ENCODE measurements around the gene AZU1. TPM values are rescaled to one million over a fixed set of nuclear protein-coding genes. Genes with fewer than 3 reads are reported as not detected.

The AZU1 gene
- total RNA-seq, 2 donors from 2014 or later: 2.5 to 3.7 TPM

DNA sequence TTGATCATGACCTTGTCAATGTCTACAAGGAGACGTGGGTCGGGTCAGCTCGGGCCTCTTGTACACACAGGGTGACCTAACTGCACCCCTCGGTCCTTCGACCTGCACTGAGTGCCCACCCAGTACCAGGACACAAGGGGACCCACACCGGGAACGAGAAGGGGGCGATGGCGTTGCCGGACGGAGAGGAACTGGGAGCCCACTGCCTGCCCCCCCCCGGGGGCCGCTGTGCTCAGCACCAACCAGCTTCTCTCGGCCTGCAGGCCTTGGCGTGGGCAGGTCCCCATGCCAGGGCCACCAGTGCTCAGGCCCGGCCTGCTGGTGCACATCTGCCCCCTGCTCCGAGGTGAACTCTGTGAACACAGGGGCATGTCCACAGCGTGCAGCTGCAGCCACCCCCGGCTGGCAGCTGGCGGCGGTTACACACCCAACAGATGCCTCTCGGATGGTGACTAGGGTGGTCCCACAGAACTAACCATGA is 46.0 kb downstream of the AZU1 start:
- no peaks in the 10 kb centered on the region for H3K4me1 ChIP-seq (ENCODE audit: control insufficient read depth, insufficient read depth, low read length)
- no peaks in the 10 kb centered on the region for H3K9me3 ChIP-seq (ENCODE audit: control insufficient read depth, low read length)
- 95 to 99% methylated on average over 8 to 22 of the region's 22 CpGs for WGBS, 2 experiments (ENCODE audit: insufficient coverage in 1 of 2, insufficient read length in 1 of 2)
- no peak overlapping the region for H3K4me3 Mint-ChIP-seq
- H3K36me3 Mint-ChIP-seq (ENCODE audit: low read depth): peaks cover 36% of the 10 kb centered on the region
- H3K27me3 Mint-ChIP-seq (ENCODE audit: insufficient read depth): no peaks in the 10 kb centered on the region
- no peak overlapping the region for H3K4me3 ChIP-seq (ENCODE audit: low read length)
- no peak for DNase-seq
- peaks cover 5% of the 10 kb centered on the region for H3K9me3 Mint-ChIP-seq
- TF ChIP-seq, protein P1, sequence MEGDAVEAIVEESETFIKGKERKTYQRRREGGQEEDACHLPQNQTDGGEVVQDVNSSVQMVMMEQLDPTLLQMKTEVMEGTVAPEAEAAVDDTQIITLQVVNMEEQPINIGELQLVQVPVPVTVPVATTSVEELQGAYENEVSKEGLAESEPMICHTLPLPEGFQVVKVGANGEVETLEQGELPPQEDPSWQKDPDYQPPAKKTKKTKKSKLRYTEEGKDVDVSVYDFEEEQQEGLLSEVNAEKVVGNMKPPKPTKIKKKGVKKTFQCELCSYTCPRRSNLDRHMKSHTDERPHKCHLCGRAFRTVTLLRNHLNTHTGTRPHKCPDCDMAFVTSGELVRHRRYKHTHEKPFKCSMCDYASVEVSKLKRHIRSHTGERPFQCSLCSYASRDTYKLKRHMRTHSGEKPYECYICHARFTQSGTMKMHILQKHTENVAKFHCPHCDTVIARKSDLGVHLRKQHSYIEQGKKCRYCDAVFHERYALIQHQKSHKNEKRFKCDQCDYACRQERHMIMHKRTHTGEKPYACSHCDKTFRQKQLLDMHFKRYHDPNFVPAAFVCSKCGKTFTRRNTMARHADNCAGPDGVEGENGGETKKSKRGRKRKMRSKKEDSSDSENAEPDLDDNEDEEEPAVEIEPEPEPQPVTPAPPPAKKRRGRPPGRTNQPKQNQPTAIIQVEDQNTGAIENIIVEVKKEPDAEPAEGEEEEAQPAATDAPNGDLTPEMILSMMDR (conservative IDR thresholded peaks at IDR 0.05): no peak
- no peak overlapping the region for H3K27ac Mint-ChIP-seq
- H3K36me3 ChIP-seq (ENCODE audit: control insufficient read depth, insufficient read depth, low read length): peaks cover 22% of the 10 kb centered on the region
- H3K27me3 ChIP-seq (ENCODE audit: control insufficient read depth, insufficient read depth, low read length, poor library complexity, severe bottlenecking): no peaks in the 10 kb centered on the region
- H3K27ac ChIP-seq (ENCODE audit: low read depth, low read length): no peak overlapping the region
- no peaks in the 10 kb centered on the region for H3K4me1 Mint-ChIP-seq
- H3K9ac ChIP-seq (ENCODE audit: extremely low read depth, low read length, poor library complexity, severe bottlenecking): no peak overlapping the region

DNA sequence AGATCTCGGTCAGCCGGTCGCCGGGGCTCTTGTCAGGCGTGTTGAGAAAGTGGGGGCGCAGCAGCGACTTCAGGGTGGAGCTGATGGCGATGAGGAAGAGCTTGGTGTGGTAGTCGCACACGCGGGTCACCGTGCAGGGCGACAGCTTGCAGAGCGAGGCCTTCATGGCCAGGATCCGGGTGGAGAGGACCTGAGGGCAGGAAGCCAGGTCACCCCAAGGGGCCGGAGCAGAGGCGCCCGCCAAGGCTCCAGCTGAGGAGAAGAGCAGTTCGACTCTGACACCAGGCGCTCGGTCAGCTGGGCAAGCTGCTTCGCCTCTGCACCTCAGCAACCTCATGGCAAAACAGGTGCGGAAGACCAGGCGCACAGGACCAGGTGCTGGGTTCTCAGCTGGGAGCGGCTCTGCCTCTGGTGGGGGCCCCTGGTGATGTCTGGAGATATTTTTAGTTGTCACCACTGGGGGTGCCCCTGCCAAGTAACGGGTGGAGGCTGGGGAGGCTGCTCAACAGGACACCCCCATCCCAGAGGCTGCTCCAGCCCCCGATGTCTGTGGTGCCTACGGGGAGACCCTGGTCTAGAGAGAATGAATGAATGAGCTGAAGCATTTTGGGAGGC is 47.7 kb downstream of the AZU1 start:
- Histone ChIP-seq H3K9me3 (ENCODE audit: control insufficient read depth, low read length) (no peaks in the 10 kb centered on the region), H3K4me3 (ENCODE audit: low read length) (no peak overlapping the region), H3K27ac (ENCODE audit: low read depth, low read length) (no peak overlapping the region), H3K9ac (ENCODE audit: extremely low read depth, low read length, poor library complexity, severe bottlenecking) (no peak overlapping the region), H3K27me3 (ENCODE audit: control insufficient read depth, insufficient read depth, low read length, poor library complexity, severe bottlenecking) (no peaks in the 10 kb centered on the region), H3K36me3 (ENCODE audit: control insufficient read depth, insufficient read depth, low read length) (peaks cover 17% of the 10 kb centered on the region), H3K4me1 (ENCODE audit: control insufficient read depth, insufficient read depth, low read length) (no peaks in the 10 kb centered on the region)
- TF ChIP-seq, protein P1 (conservative IDR thresholded peaks at IDR 0.05): no peak
- Mint-ChIP-seq H3K36me3 (ENCODE audit: low read depth) (peaks cover 27% of the 10 kb centered on the region), H3K27me3 (ENCODE audit: insufficient read depth) (no peaks in the 10 kb centered on the region), H3K27ac (no peak overlapping the region), H3K9me3 (peaks cover 5% of the 10 kb centered on the region), H3K4me3 (no peak overlapping the region), H3K4me1 (no peaks in the 10 kb centered on the region)
- DNase-seq: peak; percentile 40
- WGBS, 2 experiments (ENCODE audit: insufficient coverage in 1 of 2, insufficient read length in 1 of 2): 97 to 98% methylated on average over 19 to 28 of the region's 28 CpGs

DNA sequence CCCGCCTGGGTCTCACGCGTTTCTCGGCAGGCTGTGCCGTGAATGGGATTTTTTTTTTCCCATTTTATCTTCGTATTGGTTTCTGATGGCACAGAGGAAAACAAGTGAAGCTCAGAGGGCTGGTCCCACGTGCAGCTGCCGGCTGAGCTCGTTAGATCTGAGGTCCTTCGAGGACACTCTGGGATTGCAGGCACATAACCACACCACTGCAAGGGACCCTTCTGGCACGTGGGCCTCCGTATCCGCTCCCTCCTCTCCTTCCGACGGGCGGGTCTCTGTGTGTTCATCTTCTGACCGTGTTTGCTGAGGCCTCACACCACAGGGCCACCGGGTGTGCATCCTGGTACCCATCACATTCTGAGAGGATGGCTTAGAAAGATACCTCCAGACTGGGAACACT is 48.5 kb downstream of the AZU1 start:
- peaks cover 17% of the 10 kb centered on the region for H3K36me3 ChIP-seq (ENCODE audit: control insufficient read depth, insufficient read depth, low read length)
- no peak overlapping the region for H3K27ac ChIP-seq (ENCODE audit: low read depth, low read length)
- Mint-ChIP-seq H3K9me3 (peaks cover 5% of the 10 kb centered on the region), H3K27me3 (ENCODE audit: insufficient read depth) (no peaks in the 10 kb centered on the region), H3K4me1 (no peaks in the 10 kb centered on the region), H3K36me3 (ENCODE audit: low read depth) (peaks cover 30% of the 10 kb centered on the region), H3K4me3 (no peak overlapping the region), H3K27ac (no peak overlapping the region)
- no peak overlapping the region for H3K4me3 ChIP-seq (ENCODE audit: low read length)
- no peak overlapping the region for H3K9ac ChIP-seq (ENCODE audit: extremely low read depth, low read length, poor library complexity, severe bottlenecking)
- H3K9me3 ChIP-seq (ENCODE audit: control insufficient read depth, low read length): no peaks in the 10 kb centered on the region
- no peak for DNase-seq
- no peaks in the 10 kb centered on the region for H3K27me3 ChIP-seq (ENCODE audit: control insufficient read depth, insufficient read depth, low read length, poor library complexity, severe bottlenecking)
- 91 to 94% methylated on average over 14 to 18 of the region's 18 CpGs for WGBS, 2 experiments (ENCODE audit: insufficient coverage in 1 of 2, insufficient read length in 1 of 2)
- TF ChIP-seq, protein P1 (conservative IDR thresholded peaks at IDR 0.05): no peak
- no peaks in the 10 kb centered on the region for H3K4me1 ChIP-seq (ENCODE audit: control insufficient read depth, insufficient read depth, low read length)

Data from endodermal cell (in vitro differentiated cells).